K562 (cell line): ENCODE results near the gene MCC.

Source experiments
- CAMTA2 ChIP-seq: fragments of 250-450 bp; sonication (Bioruptor Pico); conservative IDR thresholded peaks from 2 replicates; pipeline ENCODE4 v1.5.1; 2022
- GATAD2B ChIP-seq: fragments of 450-650 bp; IDR thresholded peaks from 2 replicates; pipeline ENCODE4 v1.6.1; 2017; ENCODE audit warnings: mild to moderate bottlenecking, borderline replicate concordance
- HDGF ChIP-seq: fragments of 450-650 bp; IDR thresholded peaks from 2 replicates; pipeline ENCODE4 v1.6.1; 2016
- POLR2A ChIP-seq: fragments of 450-650 bp; conservative IDR thresholded peaks from 2 replicates; pipeline ENCODE4 v1.6.1; 2016
- POU5F1 ChIP-seq: fragments of 150-350 bp; IDR thresholded peaks from 2 replicates; pipeline ENCODE4 v1.6.1; 2014; ENCODE audit warnings: borderline replicate concordance, low read length, low read depth, mild to moderate bottlenecking; ENCODE audit not compliant: partially characterized antibody
- RAD21 ChIP-seq, 2 experiments: fragments of 250-450 bp in 1 of 2; fragments of 450-650 bp in 1 of 2; sonication (Bioruptor Pico) in 1 of 2; formaldehyde crosslinking in 1 of 2; IDR thresholded peaks in 1 of 2; conservative IDR thresholded peaks in 1 of 2; 2 replicates each; pipeline versions ENCODE4 v1.4.0 to v1.8.0; 2020 to 2022; ENCODE audit warnings: mild to moderate bottlenecking in 2 of 2, moderate library complexity in 1 of 2
- STAT5A ChIP-seq: IDR thresholded peaks from 2 replicates; pipeline ENCODE4 v1.6.1; 2012; ENCODE audit warnings: low read length, inconsistent platforms, borderline replicate concordance
- TCF7L2 ChIP-seq: fragments of 150-350 bp; IDR thresholded peaks from 2 replicates; pipeline ENCODE4 v1.6.1; 2016; ENCODE audit warnings: low read depth, mild to moderate bottlenecking, low read length, moderate library complexity
- ZKSCAN8 ChIP-seq: fragments of 200-800 bp; sonication (Bioruptor generic); IDR thresholded peaks from 2 replicates; pipeline ENCODE4 v1.6.1; 2016; ENCODE audit warnings: missing genetic modification characterization, missing compliant biosample characterization
- ZNF224 ChIP-seq: sonication (generic); formaldehyde crosslinking; IDR thresholded peaks from 2 replicates; pipeline ENCODE4 v1.8.0; 2022; ENCODE audit warnings: mild to moderate bottlenecking, missing genetic modification reagents
- ZNF274 ChIP-seq: IDR thresholded peaks from 2 replicates; pipeline ENCODE4 v1.6.1; 2011; ENCODE audit warnings: low read depth, mild to moderate bottlenecking, low read length, moderate library complexity, borderline replicate concordance
- TF ChIP-seq, protein P1 (sequence below), 3 experiments: IDR thresholded peaks in 2 of 3; conservative IDR thresholded peaks in 1 of 3; 2 replicates each; pipeline ENCODE4 v1.5.1; 2011 to 2012; ENCODE audit warnings: low read length in 3 of 3, mild to moderate bottlenecking in 3 of 3, control low read depth in 2 of 3, improper control_type of control experiment in 1 of 3, inconsistent platforms in 1 of 3, low read depth in 1 of 3, mixed read lengths in 1 of 3, moderate library complexity in 1 of 3; ENCODE audit not compliant: insufficient read depth in 2 of 3
- TF ChIP-seq, protein P2 (sequence below): fragments of 150-350 bp; IDR thresholded peaks from 2 replicates; pipeline ENCODE4 v1.6.1; 2014; ENCODE audit warnings: low read depth, mild to moderate bottlenecking, low read length, borderline replicate concordance
- TF ChIP-seq, protein P3 (sequence below), 2 experiments: fragments of 450-650 bp; IDR thresholded peaks; 2 replicates each; pipeline ENCODE4 v1.6.1; 2016

DNA sequence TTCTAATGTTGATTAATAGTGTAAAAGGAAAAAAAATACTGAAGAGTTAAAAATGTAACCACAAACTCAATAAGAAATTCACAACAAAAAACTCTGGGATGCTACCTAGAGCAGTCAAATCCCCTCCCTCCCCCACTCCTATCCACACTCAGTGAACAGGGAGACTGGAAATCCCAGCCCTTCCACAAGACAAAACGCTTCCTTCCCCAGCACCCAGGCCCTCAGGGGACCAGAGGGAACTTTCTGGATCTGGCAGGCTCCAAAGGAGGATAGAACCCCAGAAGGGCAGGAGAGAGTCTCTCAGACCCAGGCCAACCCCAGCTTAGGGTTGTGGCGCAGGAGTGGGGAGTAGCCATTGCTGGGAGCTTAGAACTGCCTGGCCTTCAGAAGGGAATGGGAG is 456.7 kb downstream of the MCC start:
- TF ChIP-seq, protein P1, sequence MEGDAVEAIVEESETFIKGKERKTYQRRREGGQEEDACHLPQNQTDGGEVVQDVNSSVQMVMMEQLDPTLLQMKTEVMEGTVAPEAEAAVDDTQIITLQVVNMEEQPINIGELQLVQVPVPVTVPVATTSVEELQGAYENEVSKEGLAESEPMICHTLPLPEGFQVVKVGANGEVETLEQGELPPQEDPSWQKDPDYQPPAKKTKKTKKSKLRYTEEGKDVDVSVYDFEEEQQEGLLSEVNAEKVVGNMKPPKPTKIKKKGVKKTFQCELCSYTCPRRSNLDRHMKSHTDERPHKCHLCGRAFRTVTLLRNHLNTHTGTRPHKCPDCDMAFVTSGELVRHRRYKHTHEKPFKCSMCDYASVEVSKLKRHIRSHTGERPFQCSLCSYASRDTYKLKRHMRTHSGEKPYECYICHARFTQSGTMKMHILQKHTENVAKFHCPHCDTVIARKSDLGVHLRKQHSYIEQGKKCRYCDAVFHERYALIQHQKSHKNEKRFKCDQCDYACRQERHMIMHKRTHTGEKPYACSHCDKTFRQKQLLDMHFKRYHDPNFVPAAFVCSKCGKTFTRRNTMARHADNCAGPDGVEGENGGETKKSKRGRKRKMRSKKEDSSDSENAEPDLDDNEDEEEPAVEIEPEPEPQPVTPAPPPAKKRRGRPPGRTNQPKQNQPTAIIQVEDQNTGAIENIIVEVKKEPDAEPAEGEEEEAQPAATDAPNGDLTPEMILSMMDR (IDR thresholded peaks at IDR 0.05 in 2 of 3, conservative IDR thresholded peaks at IDR 0.05 in 1 of 3; ENCODE audit: insufficient read depth in 2 of 3, low read depth in 1 of 3, low read length in 3 of 3), result no peak
- TF ChIP-seq ZNF224 (CRISPR knock-in tag) (no peak), RAD21 (CRISPR knock-in tag; conservative IDR thresholded peaks at IDR 0.05 in 1 of 2, IDR thresholded peaks at IDR 0.05 in 1 of 2) (no peak), POLR2A (no peak), TCF7L2 (no peak), ZKSCAN8 (no peak), POU5F1 (no peak), STAT5A (no peak), HDGF (no peak), CAMTA2 (CRISPR knock-in tag) (no peak), ZNF274 (no peak), GATAD2B (no peak)
- TF ChIP-seq, protein P2, sequence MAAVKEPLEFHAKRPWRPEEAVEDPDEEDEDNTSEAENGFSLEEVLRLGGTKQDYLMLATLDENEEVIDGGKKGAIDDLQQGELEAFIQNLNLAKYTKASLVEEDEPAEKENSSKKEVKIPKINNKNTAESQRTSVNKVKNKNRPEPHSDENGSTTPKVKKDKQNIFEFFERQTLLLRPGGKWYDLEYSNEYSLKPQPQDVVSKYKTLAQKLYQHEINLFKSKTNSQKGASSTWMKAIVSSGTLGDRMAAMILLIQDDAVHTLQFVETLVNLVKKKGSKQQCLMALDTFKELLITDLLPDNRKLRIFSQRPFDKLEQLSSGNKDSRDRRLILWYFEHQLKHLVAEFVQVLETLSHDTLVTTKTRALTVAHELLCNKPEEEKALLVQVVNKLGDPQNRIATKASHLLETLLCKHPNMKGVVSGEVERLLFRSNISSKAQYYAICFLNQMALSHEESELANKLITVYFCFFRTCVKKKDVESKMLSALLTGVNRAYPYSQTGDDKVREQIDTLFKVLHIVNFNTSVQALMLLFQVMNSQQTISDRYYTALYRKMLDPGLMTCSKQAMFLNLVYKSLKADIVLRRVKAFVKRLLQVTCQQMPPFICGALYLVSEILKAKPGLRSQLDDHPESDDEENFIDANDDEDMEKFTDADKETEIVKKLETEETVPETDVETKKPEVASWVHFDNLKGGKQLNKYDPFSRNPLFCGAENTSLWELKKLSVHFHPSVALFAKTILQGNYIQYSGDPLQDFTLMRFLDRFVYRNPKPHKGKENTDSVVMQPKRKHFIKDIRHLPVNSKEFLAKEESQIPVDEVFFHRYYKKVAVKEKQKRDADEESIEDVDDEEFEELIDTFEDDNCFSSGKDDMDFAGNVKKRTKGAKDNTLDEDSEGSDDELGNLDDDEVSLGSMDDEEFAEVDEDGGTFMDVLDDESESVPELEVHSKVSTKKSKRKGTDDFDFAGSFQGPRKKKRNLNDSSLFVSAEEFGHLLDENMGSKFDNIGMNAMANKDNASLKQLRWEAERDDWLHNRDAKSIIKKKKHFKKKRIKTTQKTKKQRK, result no peak
- TF ChIP-seq, protein P3, sequence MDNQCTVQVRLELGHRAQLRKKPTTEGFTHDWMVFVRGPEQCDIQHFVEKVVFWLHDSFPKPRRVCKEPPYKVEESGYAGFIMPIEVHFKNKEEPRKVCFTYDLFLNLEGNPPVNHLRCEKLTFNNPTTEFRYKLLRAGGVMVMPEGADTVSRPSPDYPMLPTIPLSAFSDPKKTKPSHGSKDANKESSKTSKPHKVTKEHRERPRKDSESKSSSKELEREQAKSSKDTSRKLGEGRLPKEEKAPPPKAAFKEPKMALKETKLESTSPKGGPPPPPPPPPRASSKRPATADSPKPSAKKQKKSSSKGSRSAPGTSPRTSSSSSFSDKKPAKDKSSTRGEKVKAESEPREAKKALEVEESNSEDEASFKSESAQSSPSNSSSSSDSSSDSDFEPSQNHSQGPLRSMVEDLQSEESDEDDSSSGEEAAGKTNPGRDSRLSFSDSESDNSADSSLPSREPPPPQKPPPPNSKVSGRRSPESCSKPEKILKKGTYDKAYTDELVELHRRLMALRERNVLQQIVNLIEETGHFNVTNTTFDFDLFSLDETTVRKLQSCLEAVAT (IDR thresholded peaks at IDR 0.05), result no peak
